Activated T-cell treated with anti-CD3 and anti-CD28 coated beads for 4 hours (primary cell): ENCODE data around the gene CCL28.

Experiments
- DNase-seq: peaks from one replicate; pipeline ENCODE4 v3.0.0-alpha.2; 2020

CCL28 gene

DNA sequence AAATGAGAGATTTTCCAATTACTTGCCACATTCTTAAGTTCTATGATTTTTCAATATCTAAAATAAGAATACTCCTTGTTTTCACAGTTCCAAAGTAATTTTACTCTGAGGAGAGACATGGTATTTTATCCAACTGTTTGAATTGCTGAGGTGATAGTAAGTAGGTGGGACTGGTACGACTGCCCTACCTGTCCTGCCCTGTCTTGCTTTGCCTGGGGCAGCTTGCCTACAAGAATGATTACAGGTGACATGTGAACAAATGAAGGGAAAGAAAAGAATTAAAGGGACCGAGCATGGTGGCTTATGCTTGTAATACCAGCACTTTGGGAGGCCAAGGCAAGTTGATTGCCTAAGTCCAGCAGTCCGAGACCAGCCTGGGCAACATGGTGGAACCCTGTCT is 57.4 kb downstream of the CCL28 start:
- no peak for DNase-seq

DNA sequence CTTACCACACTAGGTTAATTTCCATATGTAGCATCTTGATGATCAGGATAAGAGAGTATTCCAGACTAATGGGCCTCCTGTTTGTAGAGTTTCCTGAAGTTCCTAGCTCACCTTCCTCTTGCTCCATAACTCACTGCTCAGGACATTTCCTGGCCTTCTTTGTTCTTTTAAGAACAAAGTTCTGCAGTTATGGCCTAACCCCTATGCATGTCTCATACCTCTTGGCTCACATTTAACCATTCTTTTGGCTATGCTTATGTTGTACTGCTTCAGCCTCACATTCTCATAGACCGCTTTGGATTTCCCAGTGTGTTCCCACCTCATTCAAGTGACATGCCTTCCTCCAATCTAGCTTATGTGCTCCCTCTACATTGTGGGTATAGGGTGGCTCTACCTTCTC is 58.5 kb downstream of the CCL28 start:
- no peak for DNase-seq

DNA sequence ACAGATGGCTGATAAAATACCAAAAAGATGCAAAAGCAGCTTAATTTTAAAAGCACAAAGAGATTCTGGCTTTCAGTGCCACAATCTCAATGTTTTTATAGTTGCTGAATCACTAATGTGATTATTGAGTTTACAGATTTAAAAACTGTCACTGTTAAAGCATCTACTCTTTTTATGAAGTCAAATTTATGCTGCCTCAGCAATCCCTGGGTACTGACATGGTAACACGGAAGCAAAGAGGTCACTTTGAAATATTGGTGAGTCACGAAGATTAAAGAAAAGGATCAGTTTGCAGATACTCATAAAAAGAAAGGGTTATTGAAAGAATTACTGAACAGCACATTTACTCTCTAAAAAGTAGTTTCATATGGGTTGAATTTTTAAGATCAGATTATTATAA is 59.3 kb downstream of the CCL28 start:
- no peak for DNase-seq

DNA sequence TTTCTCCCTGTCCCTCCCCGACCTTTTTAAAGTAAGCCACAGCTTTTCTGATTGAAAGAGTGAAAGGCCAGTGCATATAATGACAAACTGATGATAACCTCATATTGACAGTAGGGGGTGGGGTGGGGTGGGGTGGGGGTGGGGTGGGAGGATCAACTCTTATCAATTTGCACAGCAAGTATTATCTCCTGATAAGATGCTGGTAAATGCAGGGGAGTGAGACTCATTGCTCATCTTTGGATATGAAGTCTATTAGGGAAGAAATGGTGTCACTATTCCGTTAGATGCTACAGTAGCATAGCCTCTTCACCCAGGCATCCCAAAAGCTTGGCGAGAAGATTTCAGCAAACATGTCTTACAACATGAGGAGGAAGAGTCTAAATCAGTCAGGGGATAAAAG is 60.1 kb downstream of the CCL28 start:
- DNase-seq = no peak

GRCh38 chr5:43348861-43349363 is 63.3 kb downstream of the CCL28 start:
- DNase-seq = no peak

DNA sequence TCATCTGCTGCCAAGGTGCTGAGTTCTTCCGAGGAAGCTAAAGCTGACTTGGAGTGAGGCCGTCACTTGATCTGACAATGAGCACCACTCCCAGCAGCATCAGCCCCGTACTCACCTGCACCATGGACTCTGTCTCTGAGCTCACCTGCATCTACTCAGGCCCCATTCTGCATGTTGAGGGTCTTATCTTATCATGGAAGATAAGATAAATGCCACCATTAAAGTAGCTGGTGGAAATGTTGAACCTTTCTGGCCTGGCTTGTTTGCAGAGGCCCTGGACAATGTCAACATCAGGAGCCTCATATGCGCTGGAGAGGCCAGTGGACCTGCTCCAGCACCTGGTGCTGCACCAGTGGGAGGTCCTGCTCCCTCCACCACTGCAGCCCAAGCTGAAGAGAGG is 64.0 kb downstream of the CCL28 start:
- DNase-seq = no peak

DNA sequence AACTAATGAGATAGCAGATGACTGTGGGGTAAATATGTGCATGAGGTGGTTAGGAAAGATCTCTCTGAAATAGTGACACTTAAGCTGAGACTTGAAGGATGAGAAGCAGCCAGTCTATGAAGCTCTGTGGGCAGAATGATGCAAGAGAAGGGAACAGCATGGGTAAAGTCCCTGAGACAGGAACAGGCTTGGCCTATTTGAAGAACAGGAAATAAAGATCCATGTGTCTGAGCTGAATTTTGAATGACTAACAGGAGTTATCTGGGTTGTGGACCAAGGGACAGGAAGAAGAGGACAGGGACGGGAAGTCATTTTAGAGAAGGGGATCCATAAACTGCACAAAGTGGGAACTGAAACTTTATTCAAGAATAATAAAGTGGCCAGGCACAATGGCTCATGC is 73.3 kb downstream of the CCL28 start:
- no peak for DNase-seq

DNA sequence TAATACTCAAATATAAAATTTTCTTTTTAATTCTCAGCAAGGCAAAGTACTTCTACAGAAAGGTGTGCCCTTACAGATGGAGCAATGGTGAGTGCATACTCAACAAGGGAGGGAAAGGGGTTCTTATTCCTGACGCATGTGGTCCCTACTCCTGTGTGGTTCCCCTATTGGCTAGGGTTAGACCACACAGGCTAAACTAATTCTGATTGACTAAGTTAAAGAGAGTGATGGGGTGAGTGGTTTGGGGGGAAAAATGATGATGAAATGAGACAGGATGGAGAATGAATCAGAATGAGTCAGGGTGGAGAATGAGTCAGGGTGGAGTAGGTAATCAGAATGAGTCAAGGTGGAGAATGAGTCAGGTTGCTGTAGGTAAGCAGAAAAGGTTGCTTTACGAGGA is 76.0 kb downstream of the CCL28 start:
- DNase-seq = no peak

DNA sequence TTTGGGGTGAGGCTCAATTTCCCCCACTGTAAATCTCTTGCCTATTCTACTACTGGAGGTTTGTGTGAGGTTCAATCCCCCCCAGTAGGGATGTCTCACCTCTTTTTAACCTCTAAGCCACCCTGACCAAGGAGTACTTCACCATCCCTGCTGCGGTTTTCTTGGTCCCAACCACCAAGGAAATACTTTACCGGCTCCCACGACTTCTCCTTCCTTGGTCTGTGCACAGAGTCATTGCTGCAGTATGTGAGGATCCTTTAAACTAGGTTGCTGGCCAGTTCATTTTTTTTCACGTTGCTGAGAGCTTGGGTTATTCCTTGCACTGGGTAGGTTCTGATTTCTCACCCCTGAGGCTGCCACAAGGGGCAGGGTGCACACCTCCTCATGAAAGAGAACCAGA is 76.5 kb downstream of the CCL28 start:
- DNase-seq = no peak

GRCh38 chr5:43332401-43332800 is 79.8 kb downstream of the CCL28 start:
- no peak for DNase-seq
